Measurements from ENCODE around the gene HOPX.

GRCh38 chr4:56613101-56613862 is 67.8 kb downstream of the HOPX start:
- TF ChIP-seq CTCF (IDR thresholded peaks at IDR 0.05), result no peak
- TF ChIP-seq ZFX (IDR thresholded peaks at IDR 0.05; ENCODE audit: borderline replicate concordance), result no peak
